Fibroblast of lung (primary cell): ENCODE data around the gene UGDH.

Source experiments
- EZH2 ChIP-seq: IDR thresholded peaks from 2 replicates; pipeline ENCODE4 v1.5.1; 2012; ENCODE audit warnings: low read length, control low read depth, mild to moderate bottlenecking; ENCODE audit errors: missing control alignments
- TF ChIP-seq, protein P1 (sequence below), 2 donors: IDR thresholded peaks in 1 of 2; conservative IDR thresholded peaks in 1 of 2; 1 replicate in 1 of 2; 2 replicates in 1 of 2; pipeline ENCODE4 v1.5.1; 2011 to 2012; ENCODE audit warnings: low read length in 2 of 2, control low read depth in 1 of 2, inconsistent platforms in 1 of 2, low read depth in 1 of 2, mild to moderate bottlenecking in 1 of 2

DNA sequence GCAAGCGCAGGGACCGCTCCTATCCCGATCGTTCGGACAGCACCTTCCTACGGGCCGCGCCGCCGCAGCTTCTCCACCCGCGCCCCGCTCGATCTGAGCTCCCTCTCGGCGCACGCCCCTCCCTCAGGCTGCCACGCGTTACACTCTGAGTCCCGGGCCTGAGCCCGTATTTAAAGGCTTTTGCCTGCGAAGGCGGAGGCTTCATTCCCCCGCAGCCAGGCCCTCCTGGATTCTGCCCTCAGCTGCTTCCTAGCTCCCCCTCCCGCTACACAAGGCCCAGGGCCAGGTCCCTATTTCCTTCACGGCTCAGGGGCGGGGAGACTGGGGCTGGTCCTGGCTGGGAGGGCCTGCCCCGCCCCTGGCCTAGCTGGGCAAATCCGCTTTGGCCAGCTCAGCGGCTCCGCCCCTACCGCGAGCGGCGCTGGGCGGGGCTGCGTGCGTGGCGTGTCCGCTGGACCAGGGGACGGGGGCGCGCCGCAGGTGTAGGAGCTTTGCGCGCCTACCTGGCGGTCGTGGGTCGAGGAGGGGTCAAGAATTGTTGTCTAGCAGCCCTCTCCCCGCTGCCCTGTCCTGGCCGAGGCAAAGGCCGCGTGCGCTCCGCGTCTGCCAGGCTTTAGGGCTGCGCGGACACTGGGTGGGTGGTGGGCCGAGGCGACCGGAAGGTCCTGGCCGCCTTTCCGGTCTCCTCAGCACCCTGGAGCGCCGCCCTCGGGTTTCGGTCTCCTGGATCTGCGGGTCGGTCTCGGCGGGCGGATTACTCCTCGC lies at the start of gene UGDH:
- TF ChIP-seq, protein P1, sequence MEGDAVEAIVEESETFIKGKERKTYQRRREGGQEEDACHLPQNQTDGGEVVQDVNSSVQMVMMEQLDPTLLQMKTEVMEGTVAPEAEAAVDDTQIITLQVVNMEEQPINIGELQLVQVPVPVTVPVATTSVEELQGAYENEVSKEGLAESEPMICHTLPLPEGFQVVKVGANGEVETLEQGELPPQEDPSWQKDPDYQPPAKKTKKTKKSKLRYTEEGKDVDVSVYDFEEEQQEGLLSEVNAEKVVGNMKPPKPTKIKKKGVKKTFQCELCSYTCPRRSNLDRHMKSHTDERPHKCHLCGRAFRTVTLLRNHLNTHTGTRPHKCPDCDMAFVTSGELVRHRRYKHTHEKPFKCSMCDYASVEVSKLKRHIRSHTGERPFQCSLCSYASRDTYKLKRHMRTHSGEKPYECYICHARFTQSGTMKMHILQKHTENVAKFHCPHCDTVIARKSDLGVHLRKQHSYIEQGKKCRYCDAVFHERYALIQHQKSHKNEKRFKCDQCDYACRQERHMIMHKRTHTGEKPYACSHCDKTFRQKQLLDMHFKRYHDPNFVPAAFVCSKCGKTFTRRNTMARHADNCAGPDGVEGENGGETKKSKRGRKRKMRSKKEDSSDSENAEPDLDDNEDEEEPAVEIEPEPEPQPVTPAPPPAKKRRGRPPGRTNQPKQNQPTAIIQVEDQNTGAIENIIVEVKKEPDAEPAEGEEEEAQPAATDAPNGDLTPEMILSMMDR (conservative IDR thresholded peaks at IDR 0.05 in 1 of 2, IDR thresholded peaks at IDR 0.05 in 1 of 2; ENCODE audit: low read depth in 1 of 2, low read length in 2 of 2): no peak
- TF ChIP-seq EZH2: no peak
